BLaER1 treated with 17β-estradiol and CSF1 and Interleukin-3, amounts not matched to agents 10 nM and 100 nM (cell line): ENCODE data around the gene HM13.

Experiments
- H3K27ac ChIP-seq, 11 experiments: shearing (Covaris generic); formaldehyde crosslinking; 2 replicates each; pipeline ENCODE4 v1.8.1; 2022
- H3K27me3 ChIP-seq, 11 experiments: shearing (Covaris generic); formaldehyde crosslinking; 2 replicates each; pipeline ENCODE4 v1.8.1; 2022
- H3K36me3 ChIP-seq, 11 experiments: shearing (Covaris generic); formaldehyde crosslinking; 2 replicates each; pipeline ENCODE4 v1.8.1; 2022
- H3K4me1 ChIP-seq, 10 experiments: shearing (Covaris generic); formaldehyde crosslinking; 2 replicates each; pipeline ENCODE4 v1.8.1; 2022
- H3K4me2 ChIP-seq, 11 experiments: shearing (Covaris generic); formaldehyde crosslinking; 2 replicates each; pipeline ENCODE4 v1.8.1; 2022
- H3K4me3 ChIP-seq, 10 experiments: shearing (Covaris generic); formaldehyde crosslinking; 2 replicates each; pipeline ENCODE4 v1.8.1; 2022
- H3K9ac ChIP-seq, 11 experiments: shearing (Covaris generic); formaldehyde crosslinking; 2 replicates each; pipeline ENCODE4 v1.8.1; 2022
- H3K9me3 ChIP-seq, 11 experiments: shearing (Covaris generic); formaldehyde crosslinking; replicated peaks in 1 of 11; 2 replicates each; pipeline ENCODE4 v1.8.1; 2022
- H4K20me1 ChIP-seq, 11 experiments: shearing (Covaris generic); formaldehyde crosslinking; 2 replicates each; pipeline ENCODE4 v1.8.1; 2022
- Cebpa-rat ChIP-seq, 11 experiments: shearing (Covaris generic); IDR thresholded peaks; 2 replicates each; pipeline ENCODE4 v1.8.1; 2022

The HM13 gene

GRCh38 chr20:31564284-31564683 lies 50.0 kb downstream of the HM13 start:
- no peak for TF ChIP-seq Cebpa-rat (IDR thresholded peaks at IDR 0.05)
- peaks cover 3 to 49% (median 22%) of the 10 kb centered on the region in 11 experiments; a peak in 18 of 22 replicates for H4K20me1 ChIP-seq
- peaks cover 79 to 99% (median 91%) of the 10 kb centered on the region in 11 experiments for H3K36me3 ChIP-seq
- H3K4me3 ChIP-seq = no peak overlapping the region
- H3K4me1 ChIP-seq = peaks cover 15 to 87% (median 52%) of the 10 kb centered on the region in 10 experiments; a peak in 19 of 20 replicates
- no peaks in the 10 kb centered on the region for H3K9me3 ChIP-seq
- H3K4me2 ChIP-seq = no peak overlapping the region
- H3K27ac ChIP-seq = 0 out of 22 replicates have a peak overlapping the region, but pooled peaks of 2 of the 11 experiments have one; percentile 11
- H3K27me3 ChIP-seq = no peaks in the 10 kb centered on the region
- H3K9ac ChIP-seq = no peak overlapping the region

GRCh38 chr20:31565699-31566318 lies 51.6 kb downstream of the HM13 start:
- H3K36me3 ChIP-seq = peaks cover 84 to 100% (median 94%) of the 10 kb centered on the region in 11 experiments
- H3K4me2 ChIP-seq = peak overlapping the region in 4 of 11 experiments; percentile 49 to 94 (median 57); a peak in 5 of 22 replicates
- peak overlapping the region in 4 of 11 experiments; percentile 17 to 38 (median 31); a peak in 3 of 22 replicates for H3K9ac ChIP-seq

GRCh38 chr20:31566319-31566657 lies 52.0 kb downstream of the HM13 start:
- Histone ChIP-seq H3K27ac (peak overlapping the region in 2 of 11 experiments; percentile 13; a peak in 2 of 22 replicates), H3K4me2 (peak overlapping the region in 4 of 11 experiments; percentile 49 to 94 (median 57); a peak in 7 of 22 replicates)

More at GRCh38 chr20:31565699-31566318, 51.6 kb downstream of the HM13 start:
- TF ChIP-seq Cebpa-rat (IDR thresholded peaks at IDR 0.05) = no peak
- Histone ChIP-seq H3K27me3 (no peaks in the 10 kb centered on the region), H3K9me3 (no peaks in the 10 kb centered on the region), H4K20me1 (peaks cover 3 to 55% (median 24%) of the 10 kb centered on the region in 11 experiments; a peak in 18 of 22 replicates), H3K4me1 (peaks cover 15 to 87% (median 45%) of the 10 kb centered on the region in 10 experiments; a peak in 19 of 20 replicates), H3K4me3 (no peak overlapping the region), H3K27ac (peak overlapping the region in 2 of 11 experiments; percentile 13; a peak in 1 of 22 replicates)

GRCh38 chr20:31566658-31567379 lies 52.6 kb downstream of the HM13 start:
- Histone ChIP-seq H3K4me2 (peak overlapping the region in 6 of 11 experiments; percentile 23 to 94 (median 52); a peak in 12 of 22 replicates), H4K20me1 (peaks cover 3 to 55% (median 24%) of the 10 kb centered on the region in 11 experiments; a peak in 18 of 22 replicates), H3K36me3 (peaks cover 79 to 95% (median 88%) of the 10 kb centered on the region in 11 experiments), H3K27me3 (no peaks in the 10 kb centered on the region), H3K9me3 (no peaks in the 10 kb centered on the region), H3K9ac (peak overlapping the region in 5 of 11 experiments; percentile 17 to 44 (median 33); a peak in 7 of 22 replicates), H3K27ac (peak overlapping the region in 2 of 11 experiments; percentile 4 to 20; a peak in 2 of 22 replicates), H3K4me3 (no peak overlapping the region), H3K4me1 (peaks cover 15 to 87% (median 45%) of the 10 kb centered on the region in 10 experiments; a peak in 19 of 20 replicates)
- no peak for TF ChIP-seq Cebpa-rat (IDR thresholded peaks at IDR 0.05)

More at GRCh38 chr20:31566319-31566657, 52.0 kb downstream of the HM13 start:
- Histone ChIP-seq H3K4me3 (no peak overlapping the region), H4K20me1 (peaks cover 3 to 55% (median 24%) of the 10 kb centered on the region in 11 experiments; a peak in 18 of 22 replicates), H3K9me3 (no peaks in the 10 kb centered on the region), H3K36me3 (peaks cover 84 to 100% (median 93%) of the 10 kb centered on the region in 11 experiments), H3K9ac (peak overlapping the region in 4 of 11 experiments; percentile 17 to 38 (median 31); a peak in 4 of 22 replicates), H3K4me1 (peaks cover 15 to 87% (median 45%) of the 10 kb centered on the region in 10 experiments; a peak in 19 of 20 replicates), H3K27me3 (no peaks in the 10 kb centered on the region)
- TF ChIP-seq Cebpa-rat (IDR thresholded peaks at IDR 0.05) = no peak

- Histone ChIP-seq H4K20me1 (peaks cover 3 to 52% (median 24%) of the 10 kb centered on the region in 11 experiments; a peak in 18 of 22 replicates), H3K9ac (peak overlapping the region in 5 of 11 experiments; percentile 17 to 44 (median 33); a peak in 3 of 22 replicates), H3K9me3 (no peaks in the 10 kb centered on the region), H3K27me3 (no peaks in the 10 kb centered on the region), H3K27ac (peak overlapping the region in 2 of 11 experiments; percentile 4 to 20; a peak in 1 of 22 replicates), H3K4me3 (no peak overlapping the region), H3K4me2 (peak overlapping the region in 8 of 11 experiments; percentile 11 to 94 (median 38); a peak in 11 of 22 replicates), H3K36me3 (peaks cover 73 to 90% (median 83%) of the 10 kb centered on the region in 11 experiments), H3K4me1 (peaks cover 20 to 87% (median 49%) of the 10 kb centered on the region in 10 experiments)
- no peak for TF ChIP-seq Cebpa-rat (IDR thresholded peaks at IDR 0.05)
Measured at GRCh38 chr20:31567380-31567720, 53.1 kb downstream of the HM13 start.

GRCh38 chr20:31568041-31568731 lies 53.9 kb downstream of the HM13 start:
- H4K20me1 ChIP-seq = peaks cover under 1 to 45% (median 24%) of the 10 kb centered on the region in 11 experiments; a peak in 18 of 22 replicates
- H3K4me3 ChIP-seq = no peak overlapping the region
- peaks cover 25 to 83% (median 50%) of the 10 kb centered on the region in 10 experiments for H3K4me1 ChIP-seq
- no peak for TF ChIP-seq Cebpa-rat (IDR thresholded peaks at IDR 0.05)
- peak overlapping the region in 7 of 11 experiments; percentile 6 to 95 (median 10); a peak in 9 of 22 replicates for H3K27ac ChIP-seq
- H3K36me3 ChIP-seq = peaks cover 65 to 82% (median 74%) of the 10 kb centered on the region in 11 experiments
- no peaks in the 10 kb centered on the region for H3K9me3 ChIP-seq
- H3K4me2 ChIP-seq = peak overlapping the region in 8 of 11 experiments; percentile 11 to 94 (median 38); a peak in 12 of 22 replicates
- H3K27me3 ChIP-seq = no peaks in the 10 kb centered on the region
- H3K9ac ChIP-seq = peak overlapping the region in 7 of 11 experiments; percentile 3 to 49 (median 29); a peak in 10 of 22 replicates

GRCh38 chr20:31568773-31569162 lies 54.5 kb downstream of the HM13 start:
- peak overlapping the region in 5 of 11 experiments; percentile 26 to 94 (median 58); a peak in 8 of 22 replicates for H3K4me2 ChIP-seq
- H3K9me3 ChIP-seq = no peaks in the 10 kb centered on the region
- H3K4me1 ChIP-seq = peaks cover 30 to 83% (median 56%) of the 10 kb centered on the region in 10 experiments
- peaks cover 0 to 45% (median 24%) of the 10 kb centered on the region in 11 experiments; a peak in 18 of 22 replicates for H4K20me1 ChIP-seq
- H3K27me3 ChIP-seq = no peaks in the 10 kb centered on the region
- no peak for TF ChIP-seq Cebpa-rat (IDR thresholded peaks at IDR 0.05)
- H3K9ac ChIP-seq = peak overlapping the region in 7 of 11 experiments; percentile 3 to 49 (median 37); a peak in 9 of 22 replicates
- H3K4me3 ChIP-seq = no peak overlapping the region
- peaks cover 59 to 76% (median 69%) of the 10 kb centered on the region in 11 experiments for H3K36me3 ChIP-seq
- peak overlapping the region in 7 of 11 experiments; percentile 6 to 95 (median 10); a peak in 8 of 22 replicates for H3K27ac ChIP-seq
